Right lobe of liver (tissue), 6 donors: ENCODE data around the gene UGT1A8. TPM values are rescaled to one million over a fixed set of nuclear protein-coding genes. Genes with fewer than 3 reads are reported as not detected.

Source experiments
- ATAC-seq, 4 donors: fragments of 200-7000 bp; cut with Tn5 transposase; one replicate each; pipeline ENCODE4 v1.9.1; 2020; ENCODE audit warnings: mild to moderate bottlenecking in 4 of 4, moderate library complexity in 4 of 4
- DNase-seq, 3 donors: peaks; one replicate each; pipeline ENCODE4 v3.0.0-alpha.2; 2020
- H3K27ac ChIP-seq, 3 donors: fragments of 200-600 bp; one replicate each; pipeline ENCODE4 v1.8.0; 2022
- H3K27me3 ChIP-seq, 2 donors: fragments of 200-600 bp; one replicate each; pipeline ENCODE4 v1.8.0; 2022
- H3K36me3 ChIP-seq, 4 donors: fragments of 200-600 bp; sonication (generic) in 1 of 4; one replicate each; pipeline versions ENCODE4 v1.5.1 to v1.8.0; 2017 to 2022; ENCODE audit warnings: control low read depth in 1 of 4
- H3K4me1 ChIP-seq, 4 donors: fragments of 200-600 bp; sonication (generic) in 1 of 4; one replicate each; pipeline versions ENCODE4 v1.5.1 to v1.8.0; 2017 to 2022; ENCODE audit warnings: control low read depth in 1 of 4
- H3K4me3 ChIP-seq, 3 donors: fragments of 200-600 bp; one replicate each; pipeline ENCODE4 v1.8.0; 2022
- H3K9me3 ChIP-seq, 4 donors: fragments of 200-600 bp; sonication (generic) in 1 of 4; one replicate each; pipeline versions ENCODE4 v1.5.1 to v1.8.0; 2017 to 2022; ENCODE audit warnings: control low read depth in 1 of 4
- POLR2A ChIP-seq: fragments of 450-650 bp; IDR thresholded peaks from one replicate; pipeline ENCODE4 v1.6.1; 2017; ENCODE audit warnings: antibody characterized with exemption, mild to moderate bottlenecking
- WGBS: methylation state at CpG from one replicate; pipeline ENCODE4 v1.1.6; 2018; ENCODE audit warnings: low coverage, low lambda C conversion rate; ENCODE audit not compliant: insufficient coverage; ENCODE audit errors: missing lambda C conversion rate; 5-methylcytosine and 5-hydroxymethylcytosine counted together
- intact Hi-C, 2 donors: fragments of 100-400 bp; cut with DNase I; formaldehyde crosslinking; loops; one replicate each; pipeline versions ENCODE4 v1.11.2 to v1.14.1; 2022
- total RNA-seq, 6 experiments: library from RNA; depleted of rRNA in 2 of 6; stranded (reverse); fragments of >200 nt in 2 of 6; fragmentation: NEBNext Ultra II Directional in 3 of 6; extraction: Animal tissue kit (Norgen Biotek cat#: 25700) in 3 of 6; gene quantifications; one replicate each; pipeline versions ENCODE4 v1.1.0 to v1.2.4, GENCODE V29; 2016 to 2023
- TF ChIP-seq, protein P1 (sequence below), 4 donors: fragments of 200-600 bp in 3 of 4; fragments of 450-650 bp in 1 of 4; IDR thresholded peaks; one replicate each; pipeline versions ENCODE4 v1.5.1 to v1.8.0; 2016 to 2022; ENCODE audit warnings: antibody characterized with exemption in 4 of 4, mild to moderate bottlenecking in 2 of 4
- donor health status: DM: no; HTN: yes; CAD: no.
- donor health status: DM: no; HTN: no; CAD: no.
- donor health status: DM: no; HTN: no; CAD: no.
- donor health status: DM: no; HTN: yes; CAD: no.
- donor health status: DM: no; HTN: yes; CAD: no.

The UGT1A8 gene
- total RNA-seq, 6 experiments from 2014 or later, result 0.51 to 3.8 (median 1.7) TPM

DNA sequence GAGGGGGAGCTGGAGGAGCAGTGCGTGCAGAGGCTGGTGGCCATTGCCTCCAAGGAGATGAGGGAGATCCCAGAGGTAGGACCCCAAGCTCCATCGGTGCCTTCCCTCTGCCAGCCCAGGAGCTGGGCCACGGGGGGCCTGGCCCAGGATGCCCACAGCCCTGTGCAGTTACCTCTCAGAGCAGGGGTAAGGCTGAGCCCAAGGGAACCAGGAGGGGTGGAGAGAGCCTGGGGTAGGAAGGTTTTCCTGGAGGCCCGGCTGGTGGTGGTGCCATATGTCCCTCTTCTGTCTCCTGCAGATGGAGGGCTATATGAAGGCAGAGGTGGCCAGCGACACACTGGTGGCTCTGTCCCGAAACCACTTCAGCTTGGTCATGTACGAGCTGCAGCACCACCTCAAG is 172.1 kb downstream of the UGT1A8 start:
- peak in 1 of 4 donors; percentile 15 for ATAC-seq
- Histone ChIP-seq H3K27ac (no peak overlapping the region), H3K36me3 (no peaks in the 10 kb centered on the region), H3K4me1 (no peaks in the 10 kb centered on the region), H3K9me3 (no peaks in the 10 kb centered on the region), H3K27me3 (no peaks in the 10 kb centered on the region), H3K4me3 (no peak overlapping the region)
- DNase-seq, result no peak
- no CpG with 5 or more reads among the region's 7 CpGs for WGBS
- intact Hi-C loops, result no loop called here
- TF ChIP-seq POLR2A, result no peak
- TF ChIP-seq, protein P1, sequence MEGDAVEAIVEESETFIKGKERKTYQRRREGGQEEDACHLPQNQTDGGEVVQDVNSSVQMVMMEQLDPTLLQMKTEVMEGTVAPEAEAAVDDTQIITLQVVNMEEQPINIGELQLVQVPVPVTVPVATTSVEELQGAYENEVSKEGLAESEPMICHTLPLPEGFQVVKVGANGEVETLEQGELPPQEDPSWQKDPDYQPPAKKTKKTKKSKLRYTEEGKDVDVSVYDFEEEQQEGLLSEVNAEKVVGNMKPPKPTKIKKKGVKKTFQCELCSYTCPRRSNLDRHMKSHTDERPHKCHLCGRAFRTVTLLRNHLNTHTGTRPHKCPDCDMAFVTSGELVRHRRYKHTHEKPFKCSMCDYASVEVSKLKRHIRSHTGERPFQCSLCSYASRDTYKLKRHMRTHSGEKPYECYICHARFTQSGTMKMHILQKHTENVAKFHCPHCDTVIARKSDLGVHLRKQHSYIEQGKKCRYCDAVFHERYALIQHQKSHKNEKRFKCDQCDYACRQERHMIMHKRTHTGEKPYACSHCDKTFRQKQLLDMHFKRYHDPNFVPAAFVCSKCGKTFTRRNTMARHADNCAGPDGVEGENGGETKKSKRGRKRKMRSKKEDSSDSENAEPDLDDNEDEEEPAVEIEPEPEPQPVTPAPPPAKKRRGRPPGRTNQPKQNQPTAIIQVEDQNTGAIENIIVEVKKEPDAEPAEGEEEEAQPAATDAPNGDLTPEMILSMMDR (IDR thresholded peaks at IDR 0.05), result no peak

DNA sequence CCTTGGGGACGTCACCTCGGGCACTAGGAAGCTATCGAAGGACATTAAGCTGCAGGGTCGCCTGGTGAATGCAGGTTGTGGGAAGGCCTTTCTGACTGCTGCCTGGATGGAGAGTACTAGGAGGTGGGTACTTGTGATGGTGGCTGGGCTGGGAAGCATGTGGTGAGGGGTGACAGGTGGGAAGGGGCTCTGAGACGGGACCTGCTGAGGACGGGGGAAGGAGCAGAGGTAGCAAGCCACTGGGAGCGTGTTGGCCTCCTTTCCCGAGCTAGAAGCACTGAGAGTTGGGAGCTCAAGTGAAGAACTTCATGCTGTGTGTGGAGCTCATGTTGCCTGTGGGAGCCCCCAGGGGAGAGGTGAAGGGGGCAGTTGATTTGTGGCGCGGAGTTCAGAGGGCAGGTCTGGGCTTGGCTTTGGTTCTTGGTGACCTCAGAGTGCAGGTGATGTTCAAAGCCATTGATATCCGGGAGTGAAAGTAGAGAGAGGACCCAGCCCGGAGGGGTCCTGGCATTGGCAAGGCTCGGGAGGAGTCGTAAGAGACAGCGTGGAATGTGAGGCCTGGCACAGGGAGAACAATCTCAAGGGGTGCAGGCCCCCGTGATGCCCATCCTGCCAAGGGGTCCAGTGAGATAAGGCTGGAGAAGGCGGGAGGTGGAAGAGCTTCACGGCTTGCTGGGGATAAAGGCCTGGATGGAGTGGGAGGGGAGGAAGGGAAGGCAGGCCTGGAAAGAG is 173.9 kb downstream of the UGT1A8 start:
- H3K27ac ChIP-seq, result no peak overlapping the region
- WGBS, result 82% methylated on average over 16 of the region's 18 CpGs
- H3K36me3 ChIP-seq, result no peaks in the 10 kb centered on the region
- no peaks in the 10 kb centered on the region for H3K9me3 ChIP-seq
- no peak for TF ChIP-seq POLR2A
- TF ChIP-seq, protein P1 (IDR thresholded peaks at IDR 0.05), result no peak
- no peaks in the 10 kb centered on the region for H3K27me3 ChIP-seq
- H3K4me1 ChIP-seq, result no peaks in the 10 kb centered on the region
- ATAC-seq (no peak), DNase-seq (no peak)
- intact Hi-C loops, result no loop called here
- H3K4me3 ChIP-seq, result no peak overlapping the region

DNA sequence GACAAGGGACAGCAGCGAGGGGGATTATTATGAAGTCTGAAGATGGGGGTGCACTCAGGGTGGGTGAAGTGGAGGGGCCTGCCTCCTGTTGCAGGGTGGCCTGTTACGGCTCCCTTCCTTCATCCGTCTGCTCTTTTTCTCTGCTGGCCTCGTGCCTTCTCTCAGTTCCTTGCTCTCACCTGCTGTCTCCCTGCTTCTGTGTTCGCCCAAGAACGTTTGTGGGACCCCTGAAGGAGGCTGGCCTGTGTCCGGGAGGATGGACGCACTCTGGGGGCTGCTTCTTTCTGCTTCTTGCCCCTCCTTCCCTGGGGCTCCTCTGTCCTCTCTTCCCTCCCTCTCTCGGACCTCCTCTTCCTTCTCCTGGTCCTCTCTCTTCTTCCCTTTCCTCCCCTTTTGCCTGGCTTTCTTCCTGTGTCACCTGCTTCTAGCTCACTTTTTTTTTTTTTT is 174.5 kb downstream of the UGT1A8 start:
- no peak for DNase-seq

DNA sequence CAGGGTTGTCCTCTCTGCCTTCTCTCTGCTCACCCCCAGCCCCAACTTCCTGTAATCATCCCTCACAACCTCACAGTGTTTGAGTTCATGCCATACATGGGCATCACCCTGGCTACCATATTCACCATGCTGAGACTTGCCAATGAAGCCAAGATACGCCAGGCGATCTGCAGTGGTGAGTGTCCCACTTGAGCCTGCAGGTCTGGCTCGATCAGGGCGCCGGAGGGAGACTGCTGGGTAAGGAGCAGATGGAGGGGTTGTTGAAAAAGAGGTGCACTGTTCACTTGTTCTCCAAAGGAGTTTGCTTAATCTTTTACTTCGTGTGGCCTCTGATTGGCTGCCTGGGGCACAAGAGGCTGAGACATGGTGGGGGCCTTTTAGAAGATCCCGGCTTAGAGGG is 175.3 kb downstream of the UGT1A8 start:
- intact Hi-C loops, result no loop called here
- Histone ChIP-seq H3K4me3 (no peak overlapping the region), H3K4me1 (no peaks in the 10 kb centered on the region), H3K36me3 (no peaks in the 10 kb centered on the region), H3K27ac (no peak overlapping the region), H3K9me3 (no peaks in the 10 kb centered on the region), H3K27me3 (no peaks in the 10 kb centered on the region)
- DNase-seq (no peak), ATAC-seq (no peak)
- 90% methylated on average over 7 of the region's 7 CpGs for WGBS
- TF ChIP-seq, protein P1 (IDR thresholded peaks at IDR 0.05), result no peak
- TF ChIP-seq POLR2A, result no peak

More for the DNA sequence above, 174.5 kb downstream of the UGT1A8 start:
- TF ChIP-seq, protein P1 (IDR thresholded peaks at IDR 0.05), result no peak
- no peak for TF ChIP-seq POLR2A
- no peaks in the 10 kb centered on the region for H3K27me3 ChIP-seq
- no peak overlapping the region for H3K4me3 ChIP-seq
- H3K4me1 ChIP-seq, result no peaks in the 10 kb centered on the region
- no peak for ATAC-seq
- H3K36me3 ChIP-seq, result no peaks in the 10 kb centered on the region
- intact Hi-C loops, result no loop called here
- WGBS, result 72% methylated on average over 8 of the region's 9 CpGs
- no peak overlapping the region for H3K27ac ChIP-seq
- no peaks in the 10 kb centered on the region for H3K9me3 ChIP-seq
